HG03097 (cell line): ENCODE measurements around the gene AKIRIN2.
"Not testable (repeated sequence)": the region's sequence is repeated elsewhere in the genome, so short reads cannot be mapped to it uniquely, and the experiment has no call there.

Experiments
- ATAC-seq: cut with Tn5 transposase; IDR thresholded peaks from one replicate; pipeline ENCODE4 v1.9.1; 2021; ENCODE audit not compliant: unreplicated experiment, low FRiP score

AKIRIN2 gene

DNA sequence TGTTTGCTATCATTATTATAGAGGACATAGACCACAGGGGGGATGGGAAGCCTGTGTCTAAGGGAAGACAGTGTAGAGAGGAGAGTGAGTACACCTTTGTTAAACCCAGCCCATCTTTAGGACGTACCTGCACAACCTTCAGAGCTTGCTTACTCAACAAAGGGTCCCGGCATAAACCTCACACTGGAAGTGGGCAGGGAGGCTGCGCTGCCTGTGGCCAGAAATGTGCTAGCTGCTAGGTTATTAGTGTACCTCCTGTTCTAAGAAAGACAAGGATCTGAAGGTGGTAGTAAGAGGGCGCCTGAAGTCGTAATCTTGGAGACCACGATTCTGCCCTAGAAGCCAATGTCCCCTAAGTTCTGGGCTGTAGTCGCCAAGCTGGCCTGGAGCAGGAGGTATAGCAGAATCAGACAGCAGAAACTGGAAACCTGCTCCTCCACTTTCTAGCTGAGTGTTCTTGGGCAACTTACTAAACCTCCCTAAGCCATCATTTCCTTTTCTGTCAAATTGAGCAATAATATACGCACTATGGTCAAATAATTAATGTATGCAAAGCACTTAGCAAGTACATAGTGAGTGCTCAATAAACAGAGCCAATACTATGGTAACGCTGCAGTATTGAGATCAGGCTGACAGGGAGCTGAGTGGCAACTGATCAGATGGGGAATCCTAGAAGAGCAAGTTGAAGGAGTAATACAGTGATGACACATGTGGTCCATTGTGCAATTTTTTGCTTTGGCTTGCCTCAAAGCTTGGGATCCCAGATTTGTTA lies 16.8 kb upstream of the AKIRIN2 start:
- no peak for ATAC-seq

DNA sequence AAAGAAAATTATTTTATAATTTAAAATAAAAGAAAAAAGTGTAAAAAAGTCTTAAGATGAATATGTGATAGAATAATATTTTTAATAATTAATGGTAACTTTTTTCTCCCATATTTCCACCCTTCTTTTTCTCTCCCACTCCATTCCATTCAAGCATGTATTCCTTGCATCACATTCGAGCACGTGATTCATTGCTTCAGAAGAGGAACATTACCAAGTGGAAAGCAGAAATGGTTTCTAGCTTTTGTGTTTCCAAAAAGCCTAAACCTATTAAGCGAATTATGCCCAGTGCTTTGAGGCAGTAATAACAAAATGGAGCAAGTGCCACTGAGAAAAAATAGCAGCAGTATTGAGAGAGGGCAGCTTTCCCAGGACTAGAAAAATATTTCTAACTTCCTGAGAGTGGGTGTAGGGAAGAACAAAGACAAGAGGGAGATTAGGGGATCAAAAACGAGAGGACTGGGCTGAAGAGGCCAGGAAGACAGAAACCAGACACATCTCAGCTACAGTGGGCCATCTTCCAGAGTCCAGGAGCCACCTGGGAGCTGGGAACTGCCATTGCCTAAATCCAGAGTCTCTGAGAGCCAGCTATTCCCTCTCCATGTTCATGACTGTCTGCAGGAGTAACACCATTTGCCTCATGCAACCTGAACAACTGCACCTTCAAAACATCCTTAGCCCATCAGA lies 15.0 kb upstream of the AKIRIN2 start:
- ATAC-seq = no peak

DNA sequence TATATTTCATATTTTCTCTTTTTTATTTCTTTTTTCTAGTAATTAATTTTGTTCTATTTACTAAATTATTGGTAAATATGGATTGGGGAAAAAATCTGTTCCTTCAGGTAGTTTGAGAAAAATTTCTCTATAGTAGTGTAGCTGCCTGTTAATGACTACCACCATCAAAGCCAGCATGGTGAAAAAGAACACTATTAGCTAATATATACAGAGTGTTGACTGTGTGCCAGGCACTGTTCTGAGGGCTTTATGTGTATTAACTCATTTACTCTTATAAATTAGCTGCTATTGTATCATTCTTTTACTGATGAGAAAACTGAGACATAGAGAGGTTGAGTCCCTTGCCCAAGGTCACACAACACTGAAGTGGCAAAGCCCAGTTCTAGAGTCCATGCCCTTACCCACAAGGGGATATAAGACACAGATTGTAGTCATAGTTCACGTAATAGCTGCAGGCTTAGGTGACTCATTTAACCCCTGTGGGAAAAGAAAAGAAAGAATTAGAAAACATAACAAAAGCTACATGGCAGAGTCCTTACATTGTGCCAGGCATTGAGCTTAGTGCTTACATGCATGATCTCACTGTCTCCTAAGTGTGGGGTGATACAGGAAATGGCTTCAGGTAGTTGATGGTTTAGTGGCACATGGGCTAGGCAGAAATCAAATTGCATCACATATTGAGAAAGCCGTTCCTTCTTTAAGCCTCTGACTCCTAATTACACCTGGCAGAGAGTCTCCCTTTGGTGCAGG lies 12.2 kb upstream of the AKIRIN2 start:
- ATAC-seq = peak; percentile 44

DNA sequence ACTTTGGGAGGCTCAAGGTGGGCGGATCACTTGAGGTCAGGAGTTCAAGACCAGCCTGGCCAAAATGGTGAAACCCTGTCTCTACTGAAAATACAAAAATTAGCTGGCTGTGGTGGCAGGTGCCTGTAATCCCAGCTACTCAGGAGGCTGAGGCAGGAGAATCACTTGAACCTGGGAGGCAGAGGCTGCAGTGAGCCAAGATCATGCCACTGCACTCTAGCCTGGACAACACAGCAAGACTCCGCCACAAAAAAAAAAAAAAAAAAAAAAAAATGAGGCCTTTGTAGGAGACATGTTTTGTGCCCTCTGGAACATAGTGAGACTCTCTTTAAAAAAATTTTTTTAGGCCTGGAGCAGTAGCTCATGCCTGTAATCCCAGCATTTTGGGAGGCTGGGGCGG lies 10.7 kb upstream of the AKIRIN2 start:
- ATAC-seq = not testable (repeated sequence)

DNA sequence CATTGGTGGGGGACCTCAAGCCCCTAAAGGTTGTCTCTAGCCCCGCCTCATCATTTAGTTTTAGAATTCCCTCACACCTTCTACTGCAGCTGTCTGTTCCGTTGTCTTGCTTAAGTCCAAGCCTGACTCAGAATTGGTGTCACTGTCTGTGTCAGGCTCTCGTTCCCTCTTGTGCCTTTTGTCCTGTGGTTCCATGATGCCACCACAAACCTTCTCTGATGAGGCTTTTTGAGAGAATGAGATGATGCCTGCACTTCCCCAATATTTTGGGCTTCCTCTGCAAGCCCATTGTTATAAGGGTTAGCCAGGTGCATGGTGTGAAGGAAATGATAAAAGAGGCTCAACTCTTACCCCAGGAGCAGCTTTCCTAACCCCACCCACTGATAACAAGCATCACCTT lies 8.1 kb upstream of the AKIRIN2 start:
- no peak for ATAC-seq

DNA sequence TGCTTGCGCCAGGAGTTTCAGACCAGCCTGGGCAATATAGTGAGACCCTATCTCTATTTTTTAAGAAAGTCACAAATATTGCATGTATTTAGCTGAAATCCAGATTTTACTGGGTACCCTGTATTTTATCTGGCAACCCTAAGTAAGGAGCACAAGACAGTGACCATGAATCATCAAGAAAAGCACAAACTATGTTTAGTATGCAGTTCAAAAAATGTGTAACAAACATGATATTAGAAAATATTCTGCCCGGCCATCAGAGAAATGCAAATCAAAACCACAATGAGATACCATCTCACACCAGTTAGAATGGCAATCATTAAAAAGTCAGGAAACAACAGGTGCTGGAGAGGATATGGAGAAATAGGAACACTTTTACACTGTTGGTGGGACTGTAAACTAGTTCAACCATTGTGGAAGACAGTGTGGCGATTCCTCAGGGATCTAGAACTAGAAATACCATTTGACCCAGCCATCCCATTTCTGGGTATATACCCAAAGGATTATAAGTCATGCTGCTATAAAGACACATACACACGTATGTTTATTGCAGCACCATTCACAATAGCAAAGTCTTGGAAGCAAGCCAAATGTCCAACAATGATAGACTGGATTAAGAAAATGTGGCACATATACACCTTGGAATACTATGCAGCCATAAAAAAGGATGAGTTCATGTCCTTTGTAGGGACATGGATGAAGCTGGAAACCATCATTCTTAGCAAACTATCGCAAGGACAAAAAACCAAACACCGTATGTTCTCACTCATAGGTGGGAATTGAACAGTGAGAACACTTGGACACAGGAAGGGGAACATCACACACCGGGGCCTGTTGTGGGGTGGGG lies 6.8 kb upstream of the AKIRIN2 start:
- not testable (repeated sequence) for ATAC-seq

DNA sequence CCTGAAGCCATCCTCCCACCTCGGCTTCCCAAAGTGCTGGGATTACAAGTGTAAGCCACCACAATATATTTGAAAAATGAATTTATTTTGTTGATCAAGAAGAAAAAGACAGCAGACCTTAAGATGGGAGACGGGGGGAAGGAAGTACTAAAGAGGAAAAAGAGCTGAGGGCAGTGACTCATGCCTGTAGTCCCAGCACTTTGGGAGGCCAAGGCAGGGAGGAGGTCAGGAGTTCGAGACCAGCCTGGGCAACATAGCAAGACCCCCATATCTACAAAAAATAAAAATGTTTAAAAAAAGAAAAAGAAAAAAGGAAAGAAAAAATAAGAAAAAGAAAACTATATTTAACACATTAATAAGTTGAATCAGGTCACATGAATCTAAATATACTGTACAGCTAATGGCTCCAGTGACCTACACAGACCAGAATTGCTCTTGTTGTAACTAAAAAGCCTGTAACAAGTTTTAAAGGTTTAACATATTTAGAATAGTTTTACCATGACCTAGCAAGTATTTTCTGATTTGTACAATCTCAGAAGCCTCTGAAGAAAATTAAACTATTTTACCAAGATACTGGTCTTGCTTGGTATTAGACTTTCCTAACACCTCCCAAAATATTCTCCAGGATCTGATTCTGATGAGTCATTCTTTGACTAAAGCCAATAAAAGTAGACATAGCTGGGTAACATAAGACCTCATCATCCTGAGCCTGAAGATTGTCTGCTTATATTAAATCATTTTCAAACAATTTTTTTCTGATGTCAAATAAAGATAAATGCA lies 4.3 kb upstream of the AKIRIN2 start:
- ATAC-seq = no peak

DNA sequence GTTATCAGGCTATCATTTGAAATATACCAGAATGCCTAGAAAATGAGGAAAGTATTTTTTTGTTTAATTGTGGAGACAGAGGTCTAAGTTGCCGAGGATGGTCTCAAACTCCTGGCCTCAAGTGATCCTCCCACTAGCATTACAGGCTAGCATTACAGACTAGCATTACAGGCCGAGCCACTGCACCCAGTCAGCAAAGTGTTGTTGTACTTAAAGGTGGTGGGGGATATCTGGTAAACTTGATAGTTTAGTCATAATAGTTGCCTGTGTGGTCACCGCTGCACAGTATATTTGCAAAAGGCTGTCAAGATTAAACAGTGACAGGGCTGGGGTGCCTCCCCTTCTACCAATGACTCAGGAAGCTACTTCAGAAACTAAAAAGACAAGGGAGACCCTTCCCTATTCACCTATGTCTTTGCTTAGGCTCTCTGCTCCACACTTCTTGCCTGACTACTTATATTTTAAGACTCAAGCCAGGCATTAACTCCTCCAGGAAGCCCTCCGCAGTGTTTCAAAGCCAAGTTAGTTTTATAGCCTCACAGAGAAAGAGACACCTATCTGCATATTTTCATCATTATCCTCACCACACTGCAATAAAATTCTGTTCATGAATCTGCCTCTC lies 3.1 kb upstream of the AKIRIN2 start:
- peak; percentile 43 for ATAC-seq

DNA sequence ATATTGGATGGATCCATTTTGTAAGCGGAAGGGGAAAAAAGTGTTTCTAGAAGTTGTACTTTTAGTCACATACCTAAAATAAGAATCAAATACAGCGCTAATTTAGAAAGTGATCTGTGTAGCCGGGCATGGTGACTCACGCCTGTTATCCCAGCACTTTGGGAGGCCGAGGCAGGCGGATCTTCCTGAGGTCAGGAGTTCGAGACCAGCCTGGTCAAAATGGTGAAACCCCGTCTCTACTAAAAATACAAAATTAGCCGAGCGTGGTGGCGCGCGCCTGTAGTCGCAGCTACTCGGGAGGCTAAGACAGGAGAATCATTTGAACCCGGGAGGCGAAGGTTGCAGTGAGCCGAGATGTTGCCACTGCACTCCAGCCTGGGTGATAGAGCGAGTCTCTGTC lies 1.0 kb upstream of the AKIRIN2 start:
- not testable (repeated sequence) for ATAC-seq

DNA sequence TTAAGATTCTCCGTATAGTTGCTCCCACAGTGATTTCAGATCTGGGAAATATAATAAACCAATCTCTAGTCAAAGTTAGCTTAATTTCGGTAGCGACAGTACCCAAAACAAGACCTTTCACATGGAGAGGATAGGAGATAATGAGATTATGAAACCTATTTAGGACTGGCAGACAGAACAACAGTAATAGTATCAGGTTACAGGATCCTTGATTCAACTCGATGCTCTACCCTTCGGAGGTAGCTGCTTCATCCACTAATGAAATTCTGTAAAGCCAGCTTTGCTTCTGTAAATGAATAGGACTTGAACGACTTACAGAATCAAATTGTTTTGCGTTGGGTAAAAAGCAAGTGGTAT lies 534 bp upstream of the AKIRIN2 start:
- ATAC-seq = no peak

DNA sequence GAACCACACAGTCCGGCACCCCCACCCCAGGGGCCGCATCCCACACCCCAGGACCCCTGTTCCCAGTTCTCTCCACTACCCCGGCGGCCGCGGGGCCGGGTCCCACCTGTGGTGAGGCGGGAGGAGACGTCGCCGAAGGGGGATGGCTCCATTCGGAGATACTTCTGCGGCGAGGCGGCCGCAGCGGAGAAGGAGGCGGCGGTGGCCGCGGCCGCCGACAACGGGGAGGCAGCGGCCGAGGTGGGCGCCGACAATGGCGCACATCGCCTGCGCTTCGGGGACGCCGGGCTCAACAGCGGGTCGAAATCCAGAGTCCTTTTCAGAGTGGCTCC lies 723 bp downstream of the AKIRIN2 start:
- ATAC-seq = peak; percentile 0

DNA sequence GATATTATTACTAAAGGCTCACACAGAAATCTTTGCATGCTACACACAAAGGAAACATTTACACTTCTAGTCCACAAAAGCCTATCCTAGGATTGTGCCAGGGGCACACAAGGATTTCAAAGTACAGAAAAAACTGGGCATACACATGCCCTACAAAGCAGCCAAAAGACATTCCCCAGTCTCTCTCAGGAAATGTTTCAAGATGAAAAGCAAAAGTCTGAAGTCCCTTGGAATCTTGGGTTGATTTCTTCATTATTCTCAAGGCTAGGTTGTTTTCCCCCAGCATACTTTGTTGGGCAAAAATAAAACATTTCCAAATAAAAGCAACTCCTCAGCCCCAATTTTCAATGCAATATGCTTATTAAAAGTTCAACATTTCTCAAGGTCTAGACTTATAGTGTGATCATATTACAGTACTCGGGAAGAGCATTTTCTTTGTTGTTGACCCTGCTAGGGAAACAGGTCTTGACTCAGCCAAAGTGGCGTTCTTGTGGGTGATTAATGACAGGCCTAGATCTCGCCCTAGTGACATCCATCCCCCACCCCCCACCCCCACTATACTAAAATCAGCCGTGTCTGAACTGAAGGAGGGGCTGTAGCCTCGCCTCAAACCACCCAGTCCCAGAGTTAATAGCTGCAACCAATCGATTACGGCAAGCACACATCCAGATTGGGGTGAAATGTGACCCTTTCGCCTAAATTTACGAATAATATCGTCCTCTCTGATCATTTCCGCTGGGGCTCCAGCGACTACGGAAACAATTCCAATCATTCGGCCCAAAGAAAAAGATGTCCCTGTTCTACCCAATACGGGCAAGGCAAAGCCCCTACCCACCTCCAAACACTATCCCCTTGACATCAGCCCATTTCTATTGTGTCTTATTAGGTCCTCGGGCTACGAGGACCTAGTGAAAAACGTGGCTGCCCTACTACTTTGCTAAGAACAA lies 1.4 kb downstream of the AKIRIN2 start:
- no peak for ATAC-seq

DNA sequence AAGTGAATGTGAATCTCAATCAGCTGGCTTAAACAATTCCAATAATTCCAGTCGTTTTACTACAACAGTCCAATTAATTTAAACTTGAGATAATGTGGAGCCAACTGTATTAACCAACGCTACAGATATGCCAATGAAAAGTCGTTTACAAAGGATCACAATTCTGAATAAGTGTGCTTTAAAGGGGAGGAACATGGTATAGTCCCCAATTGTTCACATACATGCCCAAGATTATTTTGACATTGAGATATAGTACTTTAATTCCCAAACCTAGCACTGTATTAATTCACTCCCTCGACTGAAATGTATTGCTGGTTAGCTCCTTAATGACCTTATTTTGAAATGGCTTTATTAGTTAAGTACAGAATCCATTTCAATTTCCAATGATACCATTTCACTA lies 2.5 kb downstream of the AKIRIN2 start:
- ATAC-seq = no peak

DNA sequence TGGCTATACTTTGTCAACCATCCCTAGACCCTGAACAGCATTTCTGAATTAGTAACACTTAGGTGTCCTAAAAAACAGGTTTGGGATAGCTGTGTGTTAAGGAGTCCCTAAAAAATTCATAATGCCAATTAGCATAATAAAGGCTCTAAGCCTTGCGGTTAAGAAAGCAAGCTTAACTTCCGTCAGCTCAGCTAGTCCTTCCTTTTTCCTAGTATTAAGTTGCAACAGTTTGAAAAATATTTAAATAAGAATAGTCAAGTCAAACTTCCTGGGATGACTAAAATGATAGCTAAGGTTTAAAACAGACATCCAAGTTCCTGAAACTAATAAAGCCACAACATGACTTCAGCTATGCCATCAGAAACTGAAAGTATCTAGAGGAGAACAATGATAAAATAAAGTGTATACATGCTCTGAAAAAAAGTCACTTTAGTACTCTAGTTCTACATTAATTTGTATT lies 3.5 kb downstream of the AKIRIN2 start:
- ATAC-seq = no peak

DNA sequence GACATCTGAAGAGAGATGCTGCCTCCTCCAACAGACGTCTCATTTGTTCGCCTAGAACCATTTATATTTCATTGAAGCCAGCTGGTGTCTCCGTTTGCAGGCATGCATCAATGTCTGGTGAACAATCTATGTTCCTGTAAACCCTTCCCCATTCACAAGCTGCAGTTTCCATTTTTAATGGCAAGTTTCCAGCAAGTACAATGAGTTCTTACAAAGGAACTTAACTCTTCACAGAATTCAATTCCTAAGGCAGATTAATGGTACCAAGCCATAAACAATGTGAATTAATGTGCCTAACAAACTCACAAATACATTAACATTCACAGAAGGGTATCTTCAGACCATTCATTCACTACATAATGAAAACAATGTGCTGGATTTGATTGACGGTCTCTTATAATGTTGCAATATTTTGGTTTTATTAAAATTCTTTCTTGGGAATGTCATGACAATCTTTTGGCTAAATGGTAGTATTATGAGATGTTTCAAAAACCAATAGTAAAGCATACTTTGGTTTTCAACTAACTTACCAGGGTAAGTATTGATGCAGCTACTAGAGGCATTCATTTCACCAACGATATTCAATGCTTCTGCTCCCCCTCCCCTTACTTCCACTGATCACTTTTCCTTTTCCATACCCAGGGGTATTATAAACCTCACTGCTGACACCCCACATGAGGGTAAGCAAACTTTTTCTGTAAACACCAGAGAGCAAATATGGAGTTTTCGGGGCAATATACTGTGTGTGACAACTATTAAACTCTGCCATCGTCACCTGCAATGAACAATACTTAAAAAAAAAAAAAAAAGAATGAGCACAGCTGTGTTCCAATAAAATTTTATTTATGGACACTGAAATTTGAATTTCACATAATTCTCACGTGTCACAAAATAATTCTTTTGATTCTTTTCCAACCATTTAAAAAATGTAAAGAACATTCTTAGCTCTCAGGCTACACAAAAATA lies 4.2 kb downstream of the AKIRIN2 start:
- no peak for ATAC-seq

DNA sequence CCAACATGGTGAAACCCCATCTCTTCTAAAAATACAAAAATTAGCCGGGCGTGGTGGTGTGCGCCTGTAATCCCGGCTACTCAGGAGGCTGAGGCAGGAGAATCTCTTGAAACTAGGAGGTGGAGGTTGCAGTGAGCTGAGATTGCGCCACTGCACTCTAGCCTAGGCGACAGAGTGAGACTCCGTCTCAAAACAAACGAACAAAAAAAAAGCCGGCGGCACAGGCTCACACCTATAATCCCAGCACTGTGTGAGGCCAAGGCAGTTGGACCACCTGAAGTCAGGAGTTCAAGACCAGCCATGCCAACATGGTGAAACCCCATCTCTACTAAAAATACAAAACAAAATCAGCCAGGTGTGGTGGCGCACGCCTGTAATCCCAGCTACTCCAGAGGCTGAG lies 5.2 kb downstream of the AKIRIN2 start:
- not testable (repeated sequence) for ATAC-seq

DNA sequence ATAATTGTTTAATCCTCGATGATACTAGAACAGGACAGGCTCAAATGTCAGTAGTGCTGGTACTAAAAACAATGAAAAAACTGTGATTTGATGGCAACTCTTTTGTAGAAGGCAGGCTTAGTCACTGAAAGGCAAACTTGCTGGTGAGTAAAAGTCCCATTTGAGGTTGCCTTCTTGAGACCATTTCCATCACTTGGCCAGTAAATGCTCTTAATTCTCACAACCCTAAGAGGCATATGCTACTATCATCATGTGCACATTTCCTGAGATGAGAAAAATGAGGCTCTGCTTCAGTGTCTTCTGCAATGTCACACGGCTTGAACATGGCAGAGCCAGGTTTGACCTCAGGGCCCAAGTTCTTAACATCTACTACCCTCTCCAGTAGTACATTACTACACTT lies 9.9 kb downstream of the AKIRIN2 start:
- ATAC-seq = no peak
